GM18499 (cell line): Measurements from ENCODE around the gene MAGEB17.

ENCODE experiments used
- ATAC-seq: cut with Tn5 transposase; IDR thresholded peaks from one replicate; pipeline ENCODE4 v1.9.1; 2021; ENCODE audit warnings: moderate number of reproducible peaks; ENCODE audit not compliant: insufficient read depth, unreplicated experiment

Gene MAGEB17

DNA sequence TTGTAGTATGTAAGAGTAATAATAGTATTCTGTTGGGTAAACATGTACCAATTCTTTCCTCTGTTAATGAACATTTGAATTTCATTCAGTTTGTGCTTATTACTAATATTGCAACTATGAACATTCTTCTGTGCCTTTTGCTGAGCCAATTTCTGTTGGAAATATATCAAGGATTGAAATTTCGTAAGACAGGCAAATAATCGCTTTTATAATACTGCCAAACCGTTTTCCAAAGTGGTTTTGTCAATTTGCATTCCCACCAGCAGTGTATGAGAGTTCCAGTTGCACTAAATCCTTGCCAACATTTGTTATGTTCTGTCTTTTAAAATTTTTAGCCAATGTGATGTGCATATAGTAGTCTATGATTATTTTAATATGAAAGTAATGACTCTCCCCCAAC is 38.6 kb downstream of the MAGEB17 start:
- ATAC-seq: no peak

DNA sequence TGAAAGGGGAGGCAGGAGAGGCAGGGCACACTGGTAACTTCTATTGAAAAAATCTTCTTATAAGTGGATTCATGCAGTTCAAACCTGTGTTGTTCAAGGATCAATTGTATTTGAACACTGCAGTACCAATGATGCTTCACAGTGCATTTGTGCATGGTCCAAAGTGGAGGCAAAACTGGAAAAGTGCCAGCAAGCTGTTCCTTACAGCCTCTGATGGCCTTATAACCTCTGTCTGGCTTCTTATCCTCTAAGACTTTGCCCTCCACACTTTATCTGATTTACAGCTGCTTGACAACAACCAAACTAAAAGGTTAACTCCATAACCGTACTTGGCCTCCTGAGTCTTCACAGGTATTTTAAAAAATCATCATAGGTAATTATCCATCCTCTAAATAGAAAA is 40.4 kb downstream of the MAGEB17 start:
- no peak for ATAC-seq

DNA sequence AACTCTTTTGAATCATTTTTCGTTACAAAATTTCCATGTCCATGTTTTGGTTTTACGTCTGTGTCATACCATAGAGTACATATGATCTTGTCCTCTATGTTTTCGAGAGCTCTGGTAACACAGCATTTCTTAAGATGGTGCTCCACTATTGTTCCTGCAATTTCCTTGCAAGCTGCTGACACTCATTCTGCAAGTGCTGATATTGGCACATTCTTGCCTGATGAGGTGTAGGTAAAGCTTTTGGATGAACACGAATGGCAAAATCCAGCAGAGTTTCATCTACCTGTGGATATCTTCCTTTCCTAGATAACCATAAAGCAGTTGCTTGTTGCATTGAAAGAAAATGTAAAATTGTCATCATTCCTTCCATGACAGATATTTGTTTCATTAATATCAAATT is 41.3 kb downstream of the MAGEB17 start:
- no peak for ATAC-seq

DNA sequence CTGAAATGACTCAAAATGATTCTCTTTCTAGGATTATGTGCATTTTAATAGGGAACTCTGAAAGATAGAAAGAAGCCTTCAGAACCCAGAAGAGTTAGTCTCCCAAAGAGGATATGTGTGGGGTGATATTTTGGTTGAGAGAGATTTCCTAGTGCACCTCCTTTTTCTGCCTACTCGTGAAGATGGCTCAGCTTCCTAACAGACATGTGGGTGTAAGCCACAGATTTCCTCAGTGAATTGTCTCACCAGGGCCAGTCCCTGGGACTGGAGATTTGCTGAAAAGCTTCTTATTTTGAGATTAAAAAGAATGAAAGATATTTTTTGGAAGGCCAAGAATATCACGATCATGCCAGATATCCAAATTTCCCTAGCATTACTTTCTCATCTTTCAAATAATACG is 42.8 kb downstream of the MAGEB17 start:
- ATAC-seq: no peak

DNA sequence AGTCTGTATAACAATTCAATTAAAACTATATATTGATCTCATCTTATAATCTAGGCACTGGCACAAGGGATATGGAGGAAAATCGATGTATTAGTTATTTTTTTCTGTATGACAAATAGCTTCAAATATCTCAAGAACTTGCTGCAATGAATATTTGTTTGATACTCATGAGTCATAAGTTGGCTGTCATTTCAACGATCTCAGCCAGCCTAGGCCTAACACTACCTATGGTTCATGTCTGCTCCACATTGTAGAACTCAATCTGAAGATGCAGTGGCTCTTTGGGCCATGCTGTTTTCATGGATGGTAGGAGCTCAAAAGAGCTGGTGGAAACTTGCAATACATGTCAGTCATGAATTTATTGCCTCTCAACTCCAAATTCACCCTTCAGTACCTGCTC is 44.7 kb downstream of the MAGEB17 start:
- ATAC-seq: no peak

DNA sequence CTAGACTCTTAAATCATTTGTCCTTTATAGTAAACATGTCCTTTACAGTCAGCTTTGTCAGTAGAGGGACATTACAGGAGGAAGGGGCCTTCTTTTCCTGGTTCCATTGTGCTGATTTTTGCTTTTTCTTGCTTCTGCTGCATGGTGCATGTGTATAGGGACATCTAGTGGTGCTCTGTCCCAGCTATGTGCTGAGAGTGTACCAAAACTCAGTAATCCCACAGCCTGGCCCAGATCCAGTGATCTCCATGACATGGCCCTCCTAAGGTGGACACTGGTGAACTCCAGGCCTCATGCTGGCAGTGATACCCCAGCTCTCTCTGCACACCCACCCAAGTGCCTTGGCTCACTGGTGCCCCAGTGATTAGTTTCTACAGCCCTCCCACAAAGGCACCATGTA is 45.2 kb downstream of the MAGEB17 start:
- ATAC-seq: no peak

DNA sequence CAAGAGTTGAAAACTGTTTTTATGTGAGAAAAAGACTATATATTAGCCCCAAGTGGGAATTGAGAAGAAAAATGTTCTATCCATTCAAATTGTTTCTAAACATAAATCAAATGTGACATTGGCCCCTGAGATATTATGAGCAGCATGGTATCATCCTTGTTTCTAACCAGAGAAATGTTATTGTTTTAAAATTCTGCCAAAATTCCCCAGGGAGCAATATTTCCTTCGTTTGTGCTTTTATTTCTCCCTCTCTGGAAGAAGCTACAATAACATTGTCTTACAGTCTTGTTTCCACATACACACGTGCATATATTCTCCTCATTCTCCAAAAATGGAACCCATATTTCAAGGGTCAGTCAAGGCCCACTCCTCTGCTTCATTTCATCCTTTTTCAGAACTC is 46.7 kb downstream of the MAGEB17 start:
- ATAC-seq: no peak

DNA sequence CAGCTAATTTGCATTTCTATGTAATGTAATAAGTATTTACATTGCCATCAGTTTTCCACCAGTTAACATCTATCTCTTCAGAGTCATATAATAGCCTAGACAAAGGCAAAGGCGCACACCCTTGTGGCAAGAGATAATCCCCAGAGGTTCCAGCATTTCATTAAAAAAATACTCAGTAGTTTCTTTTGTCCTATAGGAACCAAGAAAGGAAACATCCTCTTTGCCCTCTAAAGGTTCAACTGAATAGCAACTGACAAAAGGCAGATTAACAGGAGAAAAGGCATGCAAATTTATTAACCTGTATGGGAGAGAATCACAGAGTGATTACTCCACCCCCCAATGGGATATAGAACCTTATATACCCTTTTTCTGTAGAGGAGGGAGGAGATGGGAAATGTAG is 48.4 kb downstream of the MAGEB17 start:
- no peak for ATAC-seq
